ENCODE results near the gene AGTR1.

GRCh38 chr3:148739720-148740119 is 42.0 kb downstream of the AGTR1 start:
- no peak for TF ChIP-seq CTCF (IDR thresholded peaks at IDR 0.05; ENCODE audit: low read depth, low read length, poor library complexity, severe bottlenecking)
- no peak for TF ChIP-seq EZH2phosphoT487 (IDR thresholded peaks at IDR 0.05; ENCODE audit: borderline replicate concordance, low read length)

Data from DOHH2 (cell line).